NCI-H2029 (cell line): ENCODE results near the gene VTI1A.

ENCODE experiments used
- DNase-seq: peaks from one replicate; lab custom pipeline; 2025; lab: John Stamatoyannopoulos, UW

Gene VTI1A

DNA sequence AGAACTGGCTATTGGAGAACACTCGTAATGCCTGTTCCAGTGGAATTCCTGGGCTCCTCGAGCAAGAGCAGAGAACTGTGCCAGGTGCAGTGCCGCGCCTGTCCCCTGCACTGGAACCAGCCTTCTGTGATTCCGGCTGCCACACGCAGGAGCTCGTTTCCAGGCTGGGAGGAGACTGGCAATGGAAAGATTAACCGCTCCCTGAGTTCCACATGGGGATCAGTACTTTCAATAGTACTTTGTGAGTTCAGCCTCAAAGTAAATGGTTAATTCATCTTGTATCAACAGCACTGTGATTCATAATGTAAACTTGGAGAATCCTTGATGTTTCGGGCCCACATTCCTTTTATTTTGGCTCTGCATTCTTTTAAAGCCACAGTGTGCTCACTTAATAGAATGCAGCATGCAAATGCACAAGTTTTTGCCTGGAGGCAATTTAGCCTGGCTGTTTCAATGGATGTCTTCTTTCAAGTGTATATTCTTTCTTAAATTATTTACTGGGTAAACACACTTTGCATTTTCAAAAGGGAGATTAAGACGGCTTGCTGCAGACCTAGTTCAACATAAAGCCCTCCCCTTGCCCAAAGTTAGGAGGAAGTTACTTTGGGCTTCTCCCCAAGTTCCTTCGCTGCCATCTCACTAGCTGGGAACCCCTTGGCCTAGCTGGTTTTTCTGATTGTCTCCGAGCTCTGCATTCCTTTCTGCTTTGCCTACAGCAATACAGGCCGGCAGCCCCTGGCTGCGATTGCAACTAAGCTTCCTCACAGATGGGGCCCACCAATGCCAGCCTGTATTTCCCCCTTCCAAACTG is 364.9 kb downstream of the VTI1A start:
- DNase-seq: no peak

GRCh38 chr10:112812586-112812985 is 365.6 kb downstream of the VTI1A start:
- no peak for DNase-seq

DNA sequence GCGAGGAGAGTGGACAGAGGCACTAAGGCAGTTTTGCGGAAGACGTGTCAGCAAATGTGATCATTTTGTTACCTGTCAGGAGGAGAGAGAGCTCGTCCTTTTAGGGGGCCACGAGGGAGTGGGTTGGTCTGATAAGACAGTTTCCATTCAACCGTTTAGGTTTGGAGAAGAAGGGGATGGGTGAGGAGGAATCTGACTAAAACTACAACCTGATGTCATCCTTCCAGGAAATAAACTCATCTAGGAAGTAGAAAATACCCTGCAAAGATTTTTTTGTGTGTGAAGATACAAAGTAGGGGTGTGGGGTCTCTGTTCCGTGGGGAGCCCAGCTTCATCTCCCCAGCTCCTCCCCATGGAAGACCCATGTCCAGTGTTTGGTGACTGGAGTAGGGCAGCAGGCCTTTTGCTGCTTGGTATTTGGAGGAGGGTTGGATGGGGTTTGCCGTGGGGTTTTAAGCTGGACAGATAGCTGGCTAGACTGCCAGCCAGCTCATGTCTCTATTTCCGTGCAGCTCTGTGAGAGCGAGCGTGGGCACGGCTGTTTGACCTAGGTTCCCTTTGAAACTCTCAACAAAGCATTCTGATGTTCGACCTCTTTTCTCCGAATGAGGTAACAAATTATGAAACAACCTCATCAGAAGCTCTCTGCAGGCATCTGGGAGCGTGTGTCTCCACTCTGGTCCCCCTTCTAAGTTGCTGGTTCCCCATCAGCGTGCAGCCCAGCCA is 367.0 kb downstream of the VTI1A start:
- no peak for DNase-seq

- DNase-seq: no peak
These were observed 368.4 kb downstream of the VTI1A start for GRCh38 chr10:112815269-112816032.

DNA sequence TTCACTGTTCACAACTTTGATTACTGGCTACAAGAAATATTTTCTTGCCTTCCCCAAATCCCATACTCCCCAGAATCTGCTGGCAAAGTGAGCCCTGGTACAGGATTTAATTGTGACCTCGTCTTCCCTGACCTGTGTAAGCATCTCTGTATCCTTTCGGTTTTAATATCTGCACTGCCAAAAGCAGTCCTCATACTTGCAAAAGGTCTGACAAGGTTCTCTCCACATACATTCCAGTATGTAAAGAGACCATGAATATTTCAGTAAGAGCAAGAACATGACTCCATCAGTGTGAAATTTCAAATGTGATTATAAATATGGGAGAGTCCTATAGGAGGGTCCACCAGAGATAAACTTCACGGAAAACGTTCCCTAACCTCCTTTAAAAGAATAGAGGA is 369.0 kb downstream of the VTI1A start:
- DNase-seq: no peak

DNA sequence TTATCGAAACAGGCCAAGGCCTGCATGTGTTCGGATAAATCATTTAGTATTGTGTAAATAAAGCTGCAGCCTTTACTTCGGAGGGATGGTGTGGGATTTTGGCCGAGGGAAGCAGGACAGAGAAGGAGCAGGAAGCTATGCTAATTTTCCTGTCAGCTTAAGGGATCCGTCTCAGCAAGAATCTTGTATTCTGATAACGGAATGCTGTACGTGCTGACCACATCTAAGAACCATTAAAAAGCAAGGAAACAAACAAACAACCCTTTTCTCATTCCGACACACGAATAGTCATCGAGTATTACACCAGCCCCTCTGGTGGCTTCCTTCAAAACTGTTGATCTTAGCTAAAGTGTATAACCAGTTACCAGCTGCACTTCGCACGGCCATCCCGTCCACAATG is 369.9 kb downstream of the VTI1A start:
- no peak for DNase-seq

GRCh38 chr10:112817981-112818777 is 371.2 kb downstream of the VTI1A start:
- no peak for DNase-seq

- DNase-seq: no peak
These were observed 372.2 kb downstream of the VTI1A start for GRCh38 chr10:112819231-112819630.

DNA sequence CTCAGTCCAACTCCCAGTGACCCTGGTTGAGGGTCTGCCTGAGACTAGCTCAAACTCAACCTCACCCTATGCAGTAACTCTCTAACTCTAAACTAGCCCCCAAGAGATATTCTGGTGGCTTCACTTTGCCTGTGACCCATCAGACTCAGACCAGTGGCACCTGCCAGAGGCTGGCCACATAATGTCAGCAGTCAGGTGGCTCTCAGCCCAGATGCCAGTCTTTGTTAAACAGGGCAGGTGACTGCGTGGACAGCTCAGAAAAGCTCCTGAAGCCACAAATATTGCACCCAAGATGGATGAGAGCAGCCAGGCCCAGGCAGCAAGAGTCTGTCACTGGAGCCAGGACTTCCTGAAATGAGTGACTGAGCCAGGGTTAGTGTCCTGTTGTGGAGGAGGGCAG is 373.3 kb downstream of the VTI1A start:
- no peak for DNase-seq

GRCh38 chr10:112821038-112821437 is 374.0 kb downstream of the VTI1A start:
- no peak for DNase-seq

GRCh38 chr10:112821663-112822062 is 374.6 kb downstream of the VTI1A start:
- DNase-seq: no peak

- no peak for DNase-seq
These were observed 376.0 kb downstream of the VTI1A start for GRCh38 chr10:112823007-112823406.

DNA sequence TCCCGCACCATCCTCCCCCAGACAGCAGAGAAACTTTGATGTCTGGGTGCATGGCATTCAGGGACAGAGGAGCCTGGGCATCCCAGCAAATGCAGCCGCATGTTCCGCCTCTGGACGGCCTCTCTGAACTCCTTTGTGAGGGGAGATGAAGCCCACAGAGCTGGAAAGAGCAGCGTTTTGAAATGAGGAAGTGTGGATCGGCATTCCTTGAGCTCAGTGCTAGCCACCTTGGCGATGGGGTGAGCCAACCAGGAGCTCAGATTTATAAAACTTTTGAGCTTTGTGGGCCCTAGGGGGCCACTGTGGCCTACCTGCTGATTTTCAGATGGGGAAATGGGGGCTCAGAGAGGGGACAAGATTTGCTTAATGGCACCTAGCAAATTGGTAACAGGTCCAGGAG is 376.6 kb downstream of the VTI1A start:
- no peak for DNase-seq

DNA sequence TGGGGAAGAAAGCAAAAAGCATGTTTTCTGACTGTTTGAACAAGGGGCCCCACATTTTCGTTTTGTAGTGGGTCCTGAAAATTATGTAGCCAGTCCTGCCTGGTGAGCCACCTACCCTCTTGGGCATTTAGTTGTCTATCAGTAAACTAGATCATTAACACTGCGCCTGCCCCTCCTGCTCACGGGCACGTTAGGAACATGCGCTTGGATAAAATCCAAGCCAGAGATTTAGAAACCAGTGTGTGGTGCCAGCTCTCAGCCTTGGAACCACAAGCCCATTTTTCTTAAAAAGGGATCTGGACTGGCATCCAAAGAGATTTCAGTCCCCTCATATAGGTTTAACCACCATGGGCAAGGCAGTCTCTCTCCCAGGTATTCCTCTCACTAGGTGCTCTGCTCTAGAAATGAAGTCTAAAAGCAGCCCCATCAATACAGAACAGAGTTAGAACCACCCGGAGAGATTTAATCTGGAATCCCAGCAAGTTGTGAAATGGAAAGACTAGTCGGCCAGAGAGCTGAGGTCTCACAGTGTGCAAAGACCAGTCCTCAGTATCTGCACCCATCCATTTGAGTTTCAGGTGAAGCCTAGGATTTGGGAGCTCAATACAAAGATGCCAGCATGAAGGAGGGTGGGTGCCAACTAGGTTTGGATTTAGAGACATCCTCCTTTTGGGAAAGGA is 379.1 kb downstream of the VTI1A start:
- DNase-seq: no peak

DNA sequence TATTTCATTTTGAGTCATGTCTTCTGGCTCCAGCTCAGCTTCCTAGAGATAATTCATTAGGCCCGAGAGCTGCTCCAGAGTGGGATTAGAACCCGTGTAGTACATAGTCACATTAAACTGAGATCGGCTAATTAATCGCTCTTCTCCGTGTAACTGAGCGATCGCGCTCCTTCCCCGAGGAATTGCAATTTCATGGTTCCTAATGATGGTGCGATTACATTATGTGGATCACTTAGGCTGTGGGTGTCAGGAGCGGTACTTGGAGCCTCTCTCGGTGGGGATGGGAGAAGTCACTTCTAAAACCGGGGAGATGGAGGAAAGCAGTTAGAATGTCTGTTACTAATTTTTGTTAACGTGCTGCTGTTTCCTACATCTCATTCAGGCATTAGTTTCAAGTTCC is 380.1 kb downstream of the VTI1A start:
- no peak for DNase-seq

DNA sequence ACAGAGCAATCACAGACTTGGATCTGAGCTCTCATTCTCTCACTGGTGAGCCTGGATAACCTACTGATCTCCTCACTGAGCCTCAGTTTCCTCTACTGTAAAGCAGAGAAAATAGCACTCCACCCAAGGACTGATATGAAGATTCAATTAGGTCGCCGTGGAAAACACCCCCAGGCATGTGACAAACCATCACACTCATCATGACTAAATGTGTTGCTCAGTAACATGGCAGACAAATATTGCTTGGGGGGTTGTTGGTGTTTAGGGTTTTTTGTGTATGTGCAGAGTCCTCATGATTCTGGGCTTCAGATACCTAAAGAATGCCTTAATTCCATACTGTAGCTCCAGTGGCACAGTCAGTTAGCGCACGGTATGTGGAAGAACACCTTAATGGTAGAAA is 380.9 kb downstream of the VTI1A start:
- DNase-seq: no peak

DNA sequence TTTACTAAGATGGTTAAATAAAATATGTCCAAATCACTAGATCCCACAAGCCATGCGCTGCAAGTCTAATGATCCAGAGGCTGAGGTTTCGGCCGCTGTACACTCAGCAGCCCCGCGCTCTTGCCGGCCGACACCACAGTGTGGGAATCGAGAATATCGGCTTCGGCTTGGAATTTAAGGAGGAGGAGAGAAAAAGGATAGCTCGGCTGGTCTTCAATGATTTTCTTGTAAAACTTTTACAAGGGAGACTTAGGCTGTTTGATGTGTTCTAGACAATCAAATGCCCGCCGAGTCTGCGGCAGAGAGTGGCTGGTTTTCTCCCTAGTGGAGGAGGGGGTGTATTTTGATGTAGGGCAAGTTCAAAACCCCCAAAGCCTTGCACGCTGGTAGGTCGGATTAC is 384.8 kb downstream of the VTI1A start:
- DNase-seq: no peak

- no peak for DNase-seq
These were observed 385.4 kb downstream of the VTI1A start for GRCh38 chr10:112832361-112832878.

GRCh38 chr10:112832959-112833358 is 385.9 kb downstream of the VTI1A start:
- no peak for DNase-seq

DNA sequence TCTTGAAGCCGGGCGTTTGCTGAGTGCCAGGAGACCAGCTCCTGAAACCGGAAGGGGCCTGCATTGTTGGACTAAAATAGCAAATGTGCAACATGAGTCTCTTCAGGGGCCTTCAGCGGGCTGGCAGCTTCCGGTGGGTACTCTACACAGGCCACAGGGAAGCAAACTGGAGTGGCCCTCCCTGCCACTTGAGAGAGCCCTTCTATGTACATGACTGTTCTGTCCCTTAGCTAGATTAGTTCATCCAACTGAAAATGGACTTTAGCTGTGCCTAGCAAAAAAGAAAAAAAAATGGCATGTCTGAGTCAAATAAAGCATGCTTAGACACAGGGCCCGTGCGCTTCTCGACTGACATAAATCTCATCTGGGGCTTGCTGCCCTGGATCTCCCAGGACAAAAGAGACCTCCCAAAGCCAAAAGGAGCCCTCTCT is 387.8 kb downstream of the VTI1A start:
- DNase-seq: peak; percentile 68

DNA sequence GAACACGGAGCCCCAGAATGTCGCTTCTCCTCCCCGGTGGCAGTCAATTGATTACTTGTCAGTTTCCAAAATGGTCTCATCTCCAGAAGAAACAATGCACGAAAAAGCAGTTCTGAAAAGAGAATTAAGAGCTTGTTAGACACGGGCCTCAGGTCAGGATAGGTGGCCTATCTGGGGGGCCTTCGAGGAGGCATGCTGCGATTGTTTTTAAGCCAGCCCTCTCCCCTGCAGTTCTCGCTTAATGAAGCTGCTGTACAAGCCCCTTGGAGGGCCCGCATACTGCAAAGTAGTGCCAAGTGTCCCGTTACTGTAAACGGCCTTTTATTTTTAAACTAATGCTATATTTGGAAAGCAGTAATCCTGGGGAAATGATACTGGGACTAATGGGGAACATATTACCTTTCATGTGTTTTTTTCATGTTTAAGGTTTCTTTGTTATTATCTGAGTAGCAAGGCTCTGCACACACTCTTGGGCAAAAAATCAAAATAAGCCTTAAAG is 388.3 kb downstream of the VTI1A start:
- no peak for DNase-seq
